H1 (cell line): Measurements from ENCODE around the gene GSPT1. TPM values are rescaled to one million over a fixed set of nuclear protein-coding genes. Genes with fewer than 3 reads are reported as not detected.

Source experiments
- CTCF ChIA-PET: fragments of 300-600 bp; sonication (Branson Sonifier 250); formaldehyde crosslinking; loops from one replicate; lab custom pipeline; 2021; ENCODE audit not compliant: partially characterized antibody; lab: Charles Lee
- POLR2A ChIA-PET: fragments of 300-600 bp; sonication (Branson Sonifier 250); formaldehyde crosslinking; loops from one replicate; lab custom pipeline; 2021; ENCODE audit warnings: inconsistent platforms; ENCODE audit not compliant: partially characterized antibody; lab: Charles Lee
- DNase-seq, 2 experiments: peaks; one replicate each; pipeline versions ENCODE4 v3.0.0 to v3.0.0-alpha.2; 2010 to 2022; ENCODE audit warnings: low spot score in 2 of 2, low read depth in 1 of 2, mixed read lengths in 1 of 2
- FAIRE-seq: peaks from 2 replicates; lab custom pipeline; 2011; peaks lifted over from hg19 to GRCh38; lab: Jason Lieb, UNC
- H2AFZ ChIP-seq: 2 replicates; pipeline ENCODE4 v1.8.1; 2012; ENCODE audit warnings: low read length, inconsistent platforms
- H2AK5ac ChIP-seq: 2 replicates; pipeline ENCODE4 v1.6.1; 2013; ENCODE audit warnings: low read depth, low read length
- H2BK120ac ChIP-seq: replicated peaks from 2 replicates; pipeline ENCODE3; 2013; ENCODE audit warnings: low read depth, low read length, inconsistent platforms
- H2BK12ac ChIP-seq: 2 replicates; pipeline ENCODE4 v1.6.1; 2013; ENCODE audit warnings: low read depth, low read length
- H2BK15ac ChIP-seq: 2 replicates; pipeline ENCODE4 v1.6.1; 2013; ENCODE audit warnings: low read length
- H2BK20ac ChIP-seq: 2 replicates; pipeline ENCODE4 v1.6.1; 2013; ENCODE audit warnings: low read length
- H2BK5ac ChIP-seq: 2 replicates; pipeline ENCODE4 v1.6.1; 2013; ENCODE audit warnings: low read depth, low read length
- H3K14ac ChIP-seq: 2 replicates; pipeline ENCODE4 v1.6.1; 2013; ENCODE audit warnings: inconsistent platforms; ENCODE audit not compliant: insufficient read length
- H3K18ac ChIP-seq: 2 replicates; pipeline ENCODE4 v1.6.1; 2013; ENCODE audit warnings: low read length; ENCODE audit errors: extremely low read depth
- H3K23ac ChIP-seq: 2 replicates; pipeline ENCODE4 v1.6.1; 2013; ENCODE audit warnings: inconsistent platforms; ENCODE audit not compliant: insufficient read length
- H3K23me2 ChIP-seq: 2 replicates; pipeline ENCODE4 v1.6.1; 2013; ENCODE audit warnings: low read depth, low read length
- H3K27ac ChIP-seq: 2 replicates; pipeline ENCODE4 v1.6.1; 2011; ENCODE audit warnings: low read depth, low read length, inconsistent platforms
- H3K27me3 ChIP-seq, 4 experiments: replicated peaks in 1 of 4; 1 replicate in 1 of 4; 2 replicates in 3 of 4; pipeline versions ENCODE4 v1.6.1 to v1.8.1; 2011 to 2013; ENCODE audit warnings: low read length in 3 of 4, mild to moderate bottlenecking in 3 of 4, inconsistent platforms in 2 of 4, mixed read lengths in 2 of 4, moderate library complexity in 1 of 4; ENCODE audit not compliant: control insufficient read depth in 3 of 4, insufficient read depth in 3 of 4; ENCODE audit errors: extremely low read depth in 1 of 4
- H3K36me3 ChIP-seq, 4 experiments: 2 replicates each; pipeline versions ENCODE4 v1.6.1 to v1.8.1; 2011 to 2013; ENCODE audit warnings: mild to moderate bottlenecking in 4 of 4, low read length in 3 of 4, moderate library complexity in 2 of 4, control low read depth in 1 of 4, inconsistent platforms in 1 of 4; ENCODE audit not compliant: insufficient read depth in 4 of 4, control insufficient read depth in 2 of 4
- H3K4ac ChIP-seq: replicated peaks from 2 replicates; pipeline ENCODE3; 2013; ENCODE audit warnings: low read length, low read depth, mixed read lengths, inconsistent platforms; ENCODE audit not compliant: insufficient read length
- H3K4me1 ChIP-seq, 4 experiments: replicated peaks in 1 of 4; 1 replicate in 1 of 4; 2 replicates in 3 of 4; pipeline versions ENCODE4 v1.6.1 to v1.8.1; 2011 to 2013; ENCODE audit warnings: low read length in 3 of 4, inconsistent platforms in 2 of 4, mixed read lengths in 1 of 4; ENCODE audit not compliant: insufficient read depth in 4 of 4, control insufficient read depth in 3 of 4
- H3K4me2 ChIP-seq, 2 experiments: 2 replicates each; pipeline versions ENCODE4 v1.6.1 to v1.8.1; 2011 to 2013; ENCODE audit warnings: low read depth in 2 of 2, low read length in 2 of 2, control low read depth in 1 of 2, inconsistent platforms in 1 of 2, mild to moderate bottlenecking in 1 of 2; ENCODE audit not compliant: insufficient read depth in 1 of 2
- H3K4me3 ChIP-seq, 4 experiments: fragments of 200-600, 300-600 bp in 1 of 4; sonication (generic), shearing (Covaris generic), sonication (Bioruptor Twin) in 1 of 4; 2 replicates each; pipeline versions ENCODE4 v1.5.1 to v1.8.1; 2011 to 2016; ENCODE audit warnings: low read length in 4 of 4, low read depth in 3 of 4, control low read depth in 2 of 4, inconsistent platforms in 2 of 4, mild to moderate bottlenecking in 2 of 4, mixed read lengths in 1 of 4, moderate library complexity in 1 of 4; ENCODE audit not compliant: insufficient read depth in 2 of 4; ENCODE audit errors: extremely low read depth in 1 of 4
- H3K56ac ChIP-seq: replicated peaks from 2 replicates; pipeline ENCODE3; 2013; ENCODE audit warnings: low read depth, mild to moderate bottlenecking, mixed read lengths, low read length, inconsistent platforms; ENCODE audit not compliant: insufficient read length
- H3K79me1 ChIP-seq: 2 replicates; pipeline ENCODE4 v1.6.1; 2013; ENCODE audit warnings: low read depth, low read length, control low read depth
- H3K79me2 ChIP-seq, 2 experiments: 2 replicates each; pipeline versions ENCODE4 v1.6.1 to v1.8.1; 2012 to 2013; ENCODE audit warnings: low read length in 2 of 2, mild to moderate bottlenecking in 2 of 2, inconsistent platforms in 1 of 2; ENCODE audit not compliant: insufficient read depth in 2 of 2, control insufficient read depth in 1 of 2
- H3K9ac ChIP-seq, 4 experiments: replicated peaks in 1 of 4; 1 replicate in 1 of 4; 2 replicates in 3 of 4; pipeline versions ENCODE4 v1.6.1 to v1.8.1; 2011 to 2013; ENCODE audit warnings: low read depth in 3 of 4, low read length in 3 of 4, control low read depth in 2 of 4, mild to moderate bottlenecking in 2 of 4, moderate library complexity in 2 of 4, inconsistent platforms in 1 of 4; ENCODE audit errors: extremely low read depth in 1 of 4
- H3K9me3 ChIP-seq, 2 experiments: 2 replicates each; pipeline versions ENCODE4 v1.6.1 to v1.8.1; 2012 to 2013; ENCODE audit warnings: mild to moderate bottlenecking in 2 of 2, moderate library complexity in 2 of 2, control low read depth in 1 of 2, inconsistent platforms in 1 of 2, low read depth in 1 of 2, low read length in 1 of 2, mixed read lengths in 1 of 2; ENCODE audit not compliant: insufficient read depth in 2 of 2
- H4K20me1 ChIP-seq, 2 experiments: replicated peaks in 1 of 2; 2 replicates each; pipeline versions ENCODE3 to v1.8.1; 2011 to 2013; ENCODE audit warnings: inconsistent platforms in 2 of 2, low read length in 2 of 2, mild to moderate bottlenecking in 1 of 2; ENCODE audit not compliant: insufficient read depth in 2 of 2, control insufficient read depth in 1 of 2
- H4K5ac ChIP-seq: 2 replicates; pipeline ENCODE4 v1.6.1; 2013; ENCODE audit warnings: low read length, low read depth, mixed read lengths, inconsistent platforms; ENCODE audit not compliant: insufficient read length
- H4K8ac ChIP-seq: 2 replicates; pipeline ENCODE4 v1.8.0; 2013; ENCODE audit warnings: mild to moderate bottlenecking, moderate library complexity, low read length, inconsistent platforms; ENCODE audit not compliant: insufficient read depth; ENCODE audit errors: extremely low read depth
- H4K91ac ChIP-seq: replicated peaks from 2 replicates; pipeline ENCODE3; 2013; ENCODE audit warnings: low read length, mixed read lengths, inconsistent platforms; ENCODE audit not compliant: insufficient read length
- SP1 ChIP-seq: IDR thresholded peaks from 2 replicates; pipeline ENCODE4 v1.6.1; 2011; ENCODE audit warnings: low read depth, low read length
- WGBS, 2 experiments: shearing (Covaris generic) in 1 of 2; methylation state at CpG; one replicate each; pipeline versions ENCODE4 v1.1.6 to v1.1.7; 2013 to 2015; ENCODE audit warnings: low lambda C conversion rate in 2 of 2, mixed read lengths in 2 of 2, inconsistent platforms in 1 of 2, low coverage in 1 of 2, missing lambda C conversion rate in 1 of 2; ENCODE audit not compliant: insufficient replicate concordance in 2 of 2, insufficient coverage in 1 of 2, insufficient read length in 1 of 2; ENCODE audit errors: extremely low coverage in 1 of 2, missing lambda C conversion rate in 1 of 2; 5-methylcytosine and 5-hydroxymethylcytosine counted together
- polyA plus RNA-seq, 7 experiments: library from polyadenylated mRNA; depleted of rRNA in 3 of 7; stranded (reverse) in 5 of 7; unstranded in 2 of 7; fragments of >200 nt in 5 of 7; fragments of 200-250 nt in 2 of 7; gene quantifications; 1 replicate in 5 of 7; 2 replicates in 1 of 7; 4 replicates in 1 of 7; pipeline versions ENCODE4 v1.2.1 to v1.2.3, GENCODE V29; 2011 to 2013; ENCODE audit warnings: missing spikeins in 2 of 7, mixed read lengths in 2 of 7
- total RNA-seq: library from RNA; stranded (reverse); fragmentation: NEBNext Ultra II Directional; extraction: Animal tissue kit (Norgen Biotek cat#: 25700); gene quantifications from 2 replicates; pipeline ENCODE4 v1.2.1, GENCODE V29; 2021

GSPT1 gene
- total and polyA plus RNA-seq, 2 of the 8 experiments (the other 6 are each of a cell fraction or from before 2014, with no cell fraction given), result 51.0 to 204 TPM

GRCh38 chr16:11828696-11829095 lies 87.1 kb downstream of the GSPT1 start:
- H3K23me2 ChIP-seq, result no peaks in the 10 kb centered on the region
- no peaks in the 10 kb centered on the region for H3K79me2 ChIP-seq
- no peak overlapping the region for H3K4ac ChIP-seq
- H2AK5ac ChIP-seq, result no peak overlapping the region
- no peak overlapping the region for H2BK5ac ChIP-seq
- POLR2A ChIA-PET, result no interaction called here
- no peak overlapping the region for H3K9ac ChIP-seq
- CTCF ChIA-PET, result no interaction called here
- H3K18ac ChIP-seq, result no peak overlapping the region
- no peak overlapping the region for H3K23ac ChIP-seq
- 91% methylated on average over 5 of the region's 5 CpGs; no CpG with 5 or more reads in 1 of the 2 experiments for WGBS, 2 experiments
- no peak overlapping the region for H2BK120ac ChIP-seq
- H2AFZ ChIP-seq, result no peak overlapping the region
- TF ChIP-seq SP1, result no peak
- TF ChIP-seq, all 59 proteins: peak for 0
- no peak overlapping the region for H3K27ac ChIP-seq
- H2BK15ac ChIP-seq, result no peak overlapping the region
- no peak overlapping the region for H4K8ac ChIP-seq
- H3K79me1 ChIP-seq, result no peaks in the 10 kb centered on the region
- H3K14ac ChIP-seq, result no peak overlapping the region
- no peak overlapping the region for H4K91ac ChIP-seq
- H3K4me1 ChIP-seq, result no peaks in the 10 kb centered on the region
- no peaks in the 10 kb centered on the region for H3K9me3 ChIP-seq
- H3K36me3 ChIP-seq, result no peaks in the 10 kb centered on the region
- no peak overlapping the region for H3K4me2 ChIP-seq
- no peaks in the 10 kb centered on the region for H4K20me1 ChIP-seq
- H3K56ac ChIP-seq, result no peak overlapping the region
- H4K5ac ChIP-seq, result no peak overlapping the region
- no peak overlapping the region for H3K4me3 ChIP-seq
- no peaks in the 10 kb centered on the region for H3K27me3 ChIP-seq
- H2BK20ac ChIP-seq, result no peak overlapping the region
- H2BK12ac ChIP-seq, result no peak overlapping the region
- FAIRE-seq, result no peak
- no peak for DNase-seq
